T-helper 1 cell treated with Interleukin-12 subunit alpha and Interleukin-12 subunit beta and Interleukin-4 antibody, amounts not matched to agents 30 ng/mL and 1 ng/mL, for 36 hours (primary cell): ENCODE results near the gene ERCC2. TPM values are rescaled to one million over a fixed set of nuclear protein-coding genes. Genes with fewer than 3 reads are reported as not detected.

Experiments used
- intact Hi-C: fragments of 100-400 bp; cut with micrococcal nuclease; formaldehyde crosslinking; loops from one replicate; pipeline ENCODE4 v1.15.1; 2024
- total RNA-seq: library from RNA; stranded (reverse); gene quantifications from 2 replicates; pipeline ENCODE4 v1.2.3, GENCODE V29; 2022

The ERCC2 gene
- total RNA-seq, 1 donor from 2014 or later, result 22.0 TPM

DNA sequence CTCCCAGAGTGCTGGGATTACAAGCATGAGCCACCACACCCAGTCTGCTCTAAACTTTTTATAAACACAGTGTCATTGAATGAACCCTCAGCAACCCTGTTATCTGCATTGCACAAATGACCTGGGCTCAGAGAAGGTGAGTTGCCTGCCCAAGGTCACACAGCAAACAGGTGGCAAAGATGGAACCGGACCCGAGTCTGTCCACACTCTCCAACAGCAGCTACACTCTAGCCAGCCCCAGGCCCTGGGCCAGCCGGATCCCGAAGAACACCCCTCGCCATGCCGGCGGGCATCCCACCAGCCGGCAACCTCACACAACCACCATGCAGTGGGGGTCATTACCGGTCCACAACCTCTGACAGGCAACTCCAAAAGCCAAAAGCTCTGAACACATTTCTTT is 14.5 kb downstream of the ERCC2 start:
- intact Hi-C loops, result no loop called here

DNA sequence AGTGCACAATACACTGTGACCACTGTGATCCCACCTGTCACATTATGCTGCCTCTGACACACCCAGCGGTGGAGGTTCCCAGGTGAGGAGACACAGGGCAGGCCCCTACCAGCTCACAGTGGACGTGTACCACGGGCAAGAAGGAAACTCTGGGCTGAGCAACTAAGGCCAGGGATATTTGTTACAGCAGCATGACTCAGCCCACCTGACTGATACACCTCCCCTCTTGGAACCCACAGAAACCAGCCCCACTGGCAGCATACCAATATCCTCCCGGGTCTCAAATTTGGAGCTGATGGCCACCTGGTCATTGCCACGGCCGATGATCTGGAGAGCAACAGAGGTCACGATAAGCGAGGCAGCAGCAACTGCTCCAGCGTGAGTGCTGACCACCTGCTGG is 15.0 kb downstream of the ERCC2 start:
- intact Hi-C loops, result no loop called here

DNA sequence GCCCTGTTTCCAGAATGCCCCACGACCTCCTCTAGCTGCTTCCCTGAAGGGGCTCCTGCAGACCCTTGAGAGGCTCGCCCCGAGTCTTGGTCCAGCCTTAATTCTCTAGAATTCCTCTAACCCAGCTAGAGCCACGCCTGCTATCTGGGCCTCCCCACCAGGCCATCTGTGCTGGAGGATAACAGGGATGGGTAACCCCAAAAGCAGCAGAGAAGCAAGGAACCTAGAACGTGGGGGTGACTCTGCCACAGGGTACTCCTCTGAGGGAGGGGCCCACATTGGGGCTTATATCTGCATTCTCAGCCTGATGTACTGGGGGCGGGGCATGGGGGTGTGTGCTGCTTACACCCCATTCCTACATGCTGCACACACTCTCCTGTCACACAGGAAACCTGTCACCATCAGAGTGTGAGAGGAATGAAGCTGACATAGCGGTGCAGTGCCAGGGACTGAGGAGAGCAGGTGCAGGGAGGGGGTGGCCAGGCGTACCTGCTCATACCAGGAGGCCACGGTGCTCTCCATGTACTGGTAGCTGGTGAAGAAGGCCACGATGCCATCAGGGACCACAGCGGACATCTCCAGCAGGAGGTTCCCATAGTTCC is 16.0 kb downstream of the ERCC2 start:
- intact Hi-C loops, result no loop called here

- intact Hi-C loops, result no loop called here
Observed at GRCh38 chr19:45352914-45353796, 17.2 kb downstream of the ERCC2 start.

DNA sequence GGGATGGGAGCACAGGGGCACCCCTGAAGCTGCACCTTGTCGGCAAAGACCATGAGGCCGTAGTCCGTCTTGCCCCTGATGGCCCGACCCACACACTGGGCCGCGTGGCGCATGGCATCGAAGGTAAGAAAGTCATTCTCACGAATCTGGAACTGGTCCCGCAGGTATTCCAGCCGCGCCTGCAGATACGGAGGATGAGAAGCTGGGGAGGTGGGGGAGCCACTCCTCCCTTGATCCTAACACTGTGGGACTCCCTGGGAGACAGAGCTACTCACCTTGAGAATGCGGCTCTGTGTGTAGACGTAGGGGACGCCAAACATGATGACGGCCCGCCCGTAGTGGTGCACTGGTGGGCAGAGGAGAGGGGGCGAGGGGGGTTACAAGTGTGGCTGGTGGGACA is 17.9 kb downstream of the ERCC2 start:
- intact Hi-C loops, result no loop called here

DNA sequence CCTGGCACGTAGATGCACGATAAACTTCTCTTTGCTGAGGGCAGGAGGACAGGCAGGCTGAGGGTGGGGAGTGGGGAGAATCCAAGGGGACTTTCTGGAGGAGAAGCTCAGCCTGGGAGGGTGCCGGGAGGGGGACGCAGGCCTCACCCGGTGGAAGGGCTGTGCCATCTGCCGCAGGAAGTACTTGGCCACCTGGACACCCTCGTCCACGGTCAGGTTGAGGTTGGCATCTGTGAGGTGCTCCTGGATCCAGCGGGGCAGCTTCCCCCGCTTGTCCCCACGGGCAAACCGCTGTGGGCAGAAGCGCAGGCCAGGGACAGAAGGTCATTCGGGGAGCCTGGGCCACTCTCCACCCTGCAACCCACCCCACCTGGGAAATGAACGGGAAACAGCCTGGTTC is 18.3 kb downstream of the ERCC2 start:
- intact Hi-C loops, result no loop called here

DNA sequence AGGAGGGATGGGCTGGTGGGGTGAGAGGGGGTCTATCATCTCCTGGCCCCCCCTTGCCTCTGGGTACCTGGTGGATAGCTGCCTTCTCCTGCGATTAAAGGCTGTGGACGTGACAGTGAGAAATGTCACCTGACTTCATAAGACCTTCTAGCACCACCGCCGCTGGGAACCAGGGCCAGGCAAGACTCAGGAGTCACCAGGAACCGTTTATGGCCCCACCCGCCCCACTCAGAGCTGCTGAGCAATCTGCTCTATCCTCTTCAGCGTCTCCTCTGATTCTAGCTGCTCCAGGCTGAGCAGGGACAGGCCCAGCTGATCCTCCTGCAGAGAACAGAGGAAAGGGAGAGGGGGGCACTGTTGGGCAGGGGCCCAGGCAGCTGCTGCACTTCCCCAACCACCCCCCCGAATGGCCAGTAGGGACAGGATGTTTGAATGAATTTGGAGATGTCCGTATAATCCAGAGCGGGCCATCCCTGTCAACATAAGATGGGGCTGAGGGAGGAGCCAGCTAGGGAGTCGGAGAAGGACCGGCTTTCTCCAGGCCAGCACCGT is 18.9 kb downstream of the ERCC2 start:
- intact Hi-C loops, result no loop called here

- intact Hi-C loops, result no loop called here
Observed at GRCh38 chr19:45350477-45351058, 19.8 kb downstream of the ERCC2 start.

GRCh38 chr19:45349430-45349941 is 20.9 kb downstream of the ERCC2 start:
- intact Hi-C loops, result no loop called here

- intact Hi-C loops, result no loop called here
Observed at GRCh38 chr19:45349126-45349415, 21.3 kb downstream of the ERCC2 start.

GRCh38 chr19:45348367-45349125 is 21.8 kb downstream of the ERCC2 start:
- intact Hi-C loops, result no loop called here

- intact Hi-C loops, result no loop called here
Observed at GRCh38 chr19:45347570-45348366, 22.6 kb downstream of the ERCC2 start.

- intact Hi-C loops, result no loop called here
Observed at GRCh38 chr19:45346449-45346848, 23.9 kb downstream of the ERCC2 start.

DNA sequence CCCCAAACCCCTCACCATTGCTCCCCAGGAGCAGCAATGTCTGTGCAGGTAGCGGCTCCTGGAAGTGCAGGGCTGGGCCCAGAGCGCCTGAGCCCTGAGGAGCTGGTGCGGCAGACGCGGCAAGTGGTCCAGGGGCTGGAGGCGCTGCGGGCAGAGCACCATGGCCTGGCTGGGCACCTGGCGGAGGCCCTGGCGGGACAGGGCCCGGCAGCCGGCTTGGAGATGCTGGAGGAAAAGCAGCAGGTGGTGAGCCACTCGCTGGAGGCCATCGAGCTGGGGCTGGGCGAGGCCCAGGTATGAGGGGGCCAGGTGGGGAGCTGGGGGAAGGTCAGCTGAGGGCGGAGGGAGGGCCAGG is 24.9 kb downstream of the ERCC2 start:
- intact Hi-C loops, result no loop called here

GRCh38 chr19:45344621-45345505 is 25.5 kb downstream of the ERCC2 start:
- intact Hi-C loops, result no loop called here

DNA sequence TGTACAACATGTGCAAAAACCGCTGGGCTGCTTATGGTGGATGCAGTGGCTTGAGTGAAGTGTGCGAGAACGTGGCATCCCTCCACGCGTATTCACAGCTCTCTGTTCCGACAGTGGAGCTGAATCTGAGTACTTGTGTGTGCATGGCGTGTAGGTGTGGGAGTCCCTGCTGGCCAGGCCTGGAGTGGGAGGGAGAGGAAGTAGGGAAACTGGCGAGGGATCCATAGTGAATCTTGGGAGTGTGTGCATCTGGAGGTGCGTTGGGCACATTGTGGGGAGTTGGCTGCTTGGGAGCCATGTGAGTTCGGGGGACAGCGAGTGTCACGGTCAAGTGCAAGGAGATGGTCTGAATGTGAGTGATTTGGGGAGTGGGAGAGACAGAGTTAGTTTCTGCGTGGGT is 27.5 kb downstream of the ERCC2 start:
- intact Hi-C loops, result no loop called here

GRCh38 chr19:45340899-45341453 is 29.4 kb downstream of the ERCC2 start:
- intact Hi-C loops, result no loop called here

DNA sequence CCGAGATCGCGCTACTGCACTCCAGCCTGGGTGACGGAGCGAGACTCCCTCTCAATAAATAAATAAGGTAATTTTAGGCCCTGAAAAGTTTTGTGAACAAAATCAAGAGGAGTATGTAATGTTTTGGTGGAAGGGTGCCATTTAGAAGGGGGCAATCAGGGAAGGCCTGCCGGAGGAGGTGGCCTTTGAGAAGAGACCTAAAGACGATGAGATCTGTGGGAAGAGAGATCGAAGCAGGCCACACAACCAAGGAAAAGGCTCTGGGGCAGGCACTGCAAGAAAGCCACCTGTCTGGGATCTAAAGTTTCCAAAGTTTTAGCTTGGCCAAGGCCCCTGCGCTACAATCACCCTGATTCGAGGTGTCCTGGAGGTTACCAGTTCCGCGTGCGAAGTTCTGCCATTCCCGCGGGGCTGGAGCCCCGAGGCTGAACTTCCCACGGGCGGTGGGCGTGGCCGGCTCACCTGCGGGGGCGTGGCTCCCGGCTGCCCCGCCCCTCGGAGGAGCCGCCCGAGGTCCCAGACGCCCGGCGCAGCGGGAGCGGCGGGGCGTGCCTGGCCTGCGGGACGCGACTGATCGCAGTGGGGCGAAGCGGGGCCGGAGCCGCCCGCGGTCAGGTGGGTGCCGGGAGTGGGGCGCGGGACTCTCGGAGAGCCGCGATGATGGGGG is 30.0 kb downstream of the ERCC2 start, which contains the start of gene KLC3:
Gene KLC3, plus strand, starts transcription at position 519 of the 667 bp plus-strand sequence. CDS start 4,792 bp downstream, outside the sequence.
- intact Hi-C loops, result no loop called here

- intact Hi-C loops, result loop anchor here (5.0 kb wide), 1 partner anchor 352 kb away; no protein-coding TSS in a partner anchor
Observed at GRCh38 chr19:45339629-45340028, 30.7 kb downstream of the ERCC2 start.
